GM18505 (cell line): ENCODE measurements around the gene SHQ1.

Experiments
- ATAC-seq: cut with Tn5 transposase; IDR thresholded peaks from one replicate; pipeline ENCODE4 v1.9.1; 2021; ENCODE audit not compliant: unreplicated experiment
- POLR2A ChIP-seq: IDR thresholded peaks from 4 replicates; pipeline ENCODE4 v1.6.1; 2011; ENCODE audit warnings: borderline replicate concordance; ENCODE audit not compliant: insufficient read depth, insufficient read length; ENCODE audit errors: extremely low read depth

Gene SHQ1

DNA sequence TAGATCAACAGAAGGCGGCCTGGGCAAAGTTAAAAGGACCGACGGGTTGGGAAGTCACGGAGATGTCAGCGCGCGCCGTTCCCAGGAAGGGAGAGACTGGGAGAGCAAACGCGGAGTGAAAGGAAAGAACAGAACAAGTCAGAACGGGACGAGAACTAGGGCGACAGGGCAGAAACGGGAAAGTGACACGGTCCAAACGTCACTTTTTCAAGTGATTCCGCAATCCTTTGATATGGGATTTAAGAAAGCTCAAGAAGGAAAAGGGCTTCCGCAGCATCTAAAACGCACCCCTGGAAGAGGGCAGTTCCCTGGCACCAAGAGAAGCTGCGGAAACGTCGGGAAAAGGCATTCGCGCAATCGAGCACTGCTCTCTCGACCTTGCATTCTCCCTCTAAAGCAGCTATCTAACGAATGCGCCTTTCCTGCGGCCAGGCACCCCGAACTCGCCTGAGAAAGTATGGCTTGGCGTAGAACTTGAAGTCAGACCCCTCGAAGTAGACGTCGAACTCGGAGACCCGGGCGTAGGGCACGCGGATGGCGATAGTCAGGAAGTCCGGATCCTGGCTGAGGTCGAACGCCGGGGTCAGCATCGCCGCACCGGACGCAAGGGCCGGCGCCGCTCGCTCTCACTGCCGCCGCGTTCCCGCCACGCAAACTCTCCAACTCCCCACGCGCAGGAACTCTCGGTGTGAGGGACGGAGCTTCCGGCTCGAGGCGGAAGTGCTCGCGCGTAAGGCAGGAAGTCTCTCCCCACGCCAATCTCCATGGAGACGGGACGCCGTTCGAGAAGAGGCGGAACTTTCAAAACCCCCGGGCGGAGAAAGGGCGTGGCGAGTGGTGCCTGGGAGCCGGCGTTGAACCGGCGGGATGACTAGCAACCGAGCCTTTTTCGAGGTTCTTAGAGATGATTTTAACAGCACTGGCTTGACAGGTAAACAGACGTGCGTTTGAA lies at the start of gene SHQ1:
Gene SHQ1, minus strand, starts transcription at position 695 of the 952 bp plus-strand sequence. Its CDS starts 105 bp downstream, at position 590.
- peak; percentile 78 for TF ChIP-seq POLR2A
- peak; percentile 83 for ATAC-seq

DNA sequence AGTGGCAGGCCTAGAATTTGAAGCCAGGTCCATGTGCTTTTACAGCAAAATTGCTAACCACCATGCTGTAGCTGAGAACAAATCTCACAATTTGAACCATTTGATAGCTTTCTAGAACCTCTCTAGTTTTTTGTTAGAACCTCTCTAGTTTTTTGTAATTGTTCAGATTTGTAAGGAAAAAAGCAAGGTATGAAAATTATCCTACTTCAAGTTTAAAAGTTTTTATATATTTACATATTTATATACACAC lies 49.4 kb upstream of the SHQ1 start:
- no peak for TF ChIP-seq POLR2A
- ATAC-seq, result no peak

DNA sequence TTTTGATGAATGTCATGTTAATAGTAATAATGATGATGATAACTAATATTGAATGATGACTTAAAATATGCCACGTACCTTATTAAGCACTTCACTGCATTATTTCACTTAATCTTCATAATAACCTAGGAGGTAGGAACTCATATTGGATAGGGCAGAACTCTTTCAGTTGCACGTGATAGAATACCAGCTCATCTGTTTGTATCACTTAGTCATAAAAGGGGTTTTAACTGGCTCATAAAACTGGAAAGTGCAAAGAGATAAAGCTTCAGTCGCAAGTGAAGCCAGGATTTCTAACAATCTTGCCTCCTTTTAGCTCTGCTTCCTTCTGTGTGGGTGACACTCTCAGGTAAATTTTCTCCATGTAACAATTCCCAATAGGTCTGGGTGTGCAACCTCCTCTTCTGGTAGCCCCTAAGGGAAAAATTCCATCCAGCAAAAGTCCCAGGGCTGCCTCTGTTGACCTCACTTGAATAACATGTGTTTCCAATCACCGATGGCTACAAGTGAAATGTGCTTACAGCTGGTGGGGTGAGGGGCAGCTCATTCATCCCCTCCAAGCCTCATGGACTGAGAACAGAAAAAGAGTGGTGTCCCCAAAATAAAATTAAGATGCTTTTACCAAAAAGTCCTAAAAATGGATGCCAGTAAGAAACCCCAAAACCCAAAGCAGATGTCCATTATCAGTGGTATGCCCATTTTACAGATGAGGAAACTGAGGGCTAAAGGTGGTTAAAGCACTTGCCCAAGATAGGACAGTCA lies 48.9 kb upstream of the SHQ1 start:
- no peak for TF ChIP-seq POLR2A
- ATAC-seq, result no peak

DNA sequence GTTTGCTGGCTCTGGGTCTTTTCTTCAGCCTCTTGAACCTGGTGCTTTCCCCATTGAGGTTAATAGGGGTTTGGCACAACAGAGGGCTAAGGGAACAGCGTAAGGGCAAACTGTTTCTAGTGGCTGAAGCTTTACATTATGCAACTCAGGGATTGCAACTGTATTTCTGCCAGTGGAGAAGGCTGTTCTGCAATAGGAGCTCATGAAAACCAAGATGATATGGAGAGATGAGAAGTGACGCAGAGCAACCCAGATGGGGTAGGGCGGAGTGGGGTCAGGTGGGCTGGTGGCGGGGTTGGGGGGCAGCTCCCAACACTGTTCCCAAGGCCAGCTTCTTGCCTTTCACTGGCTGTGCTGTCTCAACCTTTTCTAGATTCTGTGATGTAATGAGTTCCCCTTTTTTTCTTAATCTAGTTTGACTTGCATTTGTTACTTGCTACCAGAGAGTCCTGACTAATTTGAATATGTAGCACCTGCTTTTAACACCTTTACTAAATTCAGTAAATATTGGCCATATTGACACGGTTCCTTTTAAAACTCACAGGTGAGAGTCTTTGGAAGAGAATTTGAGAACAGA lies 46.8 kb upstream of the SHQ1 start:
- ATAC-seq, result no peak
- TF ChIP-seq POLR2A, result no peak

DNA sequence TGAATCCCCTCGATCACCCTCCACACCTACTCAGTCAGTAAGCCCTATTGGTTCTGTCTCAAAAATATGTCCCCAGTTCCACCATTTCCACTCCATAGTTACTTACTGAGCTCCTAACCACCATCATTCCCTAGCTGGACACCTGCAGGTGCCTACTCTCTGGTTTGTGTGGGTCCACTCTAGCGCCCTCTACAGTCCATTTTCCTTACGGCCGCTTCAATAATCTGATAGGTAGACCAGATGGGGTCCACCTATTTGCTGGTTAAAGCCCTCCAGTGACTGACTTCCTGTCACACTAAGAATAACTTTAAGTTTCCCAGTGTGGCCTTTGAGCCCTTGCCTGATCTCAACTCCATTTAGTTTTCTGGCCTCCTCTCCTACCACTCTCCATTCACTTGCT lies 44.6 kb upstream of the SHQ1 start:
- no peak for TF ChIP-seq POLR2A
- no peak for ATAC-seq

DNA sequence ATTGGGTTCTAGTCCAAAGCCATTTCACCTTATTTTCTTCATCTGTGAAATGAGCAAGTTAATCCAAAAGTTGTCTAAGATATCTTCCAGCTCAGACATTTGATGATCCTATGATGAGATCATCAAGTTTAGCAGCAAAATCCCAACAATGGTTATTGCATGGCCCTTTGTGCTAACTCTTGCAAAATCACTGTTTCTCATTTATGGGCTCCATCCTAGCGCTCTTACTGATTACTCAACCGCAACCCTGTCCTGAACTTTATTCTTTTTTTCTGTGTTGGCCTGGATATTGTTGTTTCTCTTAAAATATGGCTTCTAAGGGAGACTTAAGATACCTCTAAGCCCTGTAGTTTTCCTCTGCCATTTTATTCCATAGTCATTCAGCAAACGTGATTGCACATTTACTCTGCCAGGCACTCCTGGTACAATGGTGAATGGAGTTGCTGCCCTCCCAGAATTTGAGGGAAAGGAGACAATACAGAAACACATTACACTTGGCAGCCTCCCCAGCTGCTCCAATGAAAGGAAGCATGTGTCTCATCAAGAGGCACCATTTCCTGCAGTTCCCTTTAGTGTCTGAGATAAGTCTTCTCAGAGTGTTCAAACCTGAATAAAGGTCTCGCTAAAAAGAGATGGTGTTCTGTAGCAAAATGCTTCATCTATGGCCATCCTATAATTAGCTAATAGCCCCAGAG lies 44.0 kb upstream of the SHQ1 start:
- TF ChIP-seq POLR2A, result no peak
- no peak for ATAC-seq

DNA sequence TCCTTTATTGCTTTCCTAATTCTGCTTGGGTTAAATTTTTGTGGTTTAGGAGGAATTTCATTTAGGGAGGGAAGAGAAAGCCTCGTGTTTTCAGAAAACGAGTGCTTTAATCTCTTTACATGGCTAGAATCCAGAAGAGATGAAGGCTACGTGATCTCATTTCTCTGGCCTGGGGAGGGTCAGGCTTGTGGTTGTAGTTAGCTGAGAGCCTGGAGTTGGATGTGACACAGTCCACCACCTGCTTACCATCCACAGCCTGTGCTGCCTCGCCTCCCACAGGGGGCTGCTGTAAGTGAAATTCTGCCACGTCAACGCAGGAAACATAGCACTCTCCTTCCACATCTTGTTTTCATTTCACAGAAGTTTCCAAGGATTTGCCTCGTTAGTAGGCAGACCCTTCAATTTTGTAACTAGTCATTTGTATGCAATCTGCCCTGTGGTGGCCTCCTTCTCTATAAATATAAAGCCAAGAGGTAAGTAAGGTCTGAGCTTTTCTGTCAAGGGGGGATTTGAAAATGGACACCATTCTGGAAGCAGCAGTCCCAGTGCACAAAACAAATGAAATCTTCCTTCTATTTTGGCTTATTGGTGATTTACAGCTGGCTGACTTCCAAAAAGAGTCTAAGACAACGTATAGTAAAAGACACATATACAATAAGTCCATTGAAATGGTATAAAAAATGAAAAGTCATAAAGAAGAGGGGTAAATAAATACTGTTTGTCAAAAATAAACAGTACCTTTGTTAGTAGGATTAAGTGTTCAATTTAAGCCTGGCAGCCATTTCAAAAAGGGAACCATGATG lies 43.0 kb upstream of the SHQ1 start:
- ATAC-seq, result no peak
- TF ChIP-seq POLR2A, result no peak

DNA sequence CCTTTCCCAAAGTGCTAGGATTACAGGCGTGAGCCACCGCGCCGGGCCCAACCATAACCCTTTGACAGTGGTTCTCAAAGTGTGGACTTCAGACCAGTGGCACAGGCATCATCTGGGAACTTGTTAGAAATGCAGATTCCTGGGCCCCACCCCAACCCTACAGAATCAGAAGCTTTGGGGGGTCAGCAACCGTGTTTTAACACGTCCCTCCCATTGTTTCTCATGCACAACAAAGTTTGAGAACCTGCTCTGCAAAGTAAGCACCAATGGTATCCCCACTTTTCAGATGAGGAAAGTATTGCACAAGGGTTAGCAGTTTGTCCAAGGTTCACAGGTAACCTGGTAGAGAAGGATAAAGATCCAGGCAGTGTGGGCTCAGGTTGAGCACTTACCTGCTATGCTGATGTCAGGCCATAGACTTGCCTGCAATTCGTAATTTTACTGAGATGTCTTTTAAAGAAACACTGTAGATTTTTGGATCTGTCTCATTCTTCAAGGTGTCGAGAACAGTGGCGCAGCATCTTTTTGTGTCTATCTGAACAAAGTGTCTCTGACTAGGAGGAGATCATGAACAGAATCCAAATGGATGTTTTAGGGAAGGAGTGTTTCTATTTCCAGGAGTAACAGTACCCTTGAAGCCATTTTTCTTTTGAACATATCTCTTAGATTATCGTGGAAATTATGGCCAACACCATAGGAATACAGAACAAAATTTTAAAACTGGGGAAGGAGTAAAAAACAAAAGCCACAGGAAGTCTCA lies 42.1 kb upstream of the SHQ1 start:
- no peak for ATAC-seq
- TF ChIP-seq POLR2A, result no peak

DNA sequence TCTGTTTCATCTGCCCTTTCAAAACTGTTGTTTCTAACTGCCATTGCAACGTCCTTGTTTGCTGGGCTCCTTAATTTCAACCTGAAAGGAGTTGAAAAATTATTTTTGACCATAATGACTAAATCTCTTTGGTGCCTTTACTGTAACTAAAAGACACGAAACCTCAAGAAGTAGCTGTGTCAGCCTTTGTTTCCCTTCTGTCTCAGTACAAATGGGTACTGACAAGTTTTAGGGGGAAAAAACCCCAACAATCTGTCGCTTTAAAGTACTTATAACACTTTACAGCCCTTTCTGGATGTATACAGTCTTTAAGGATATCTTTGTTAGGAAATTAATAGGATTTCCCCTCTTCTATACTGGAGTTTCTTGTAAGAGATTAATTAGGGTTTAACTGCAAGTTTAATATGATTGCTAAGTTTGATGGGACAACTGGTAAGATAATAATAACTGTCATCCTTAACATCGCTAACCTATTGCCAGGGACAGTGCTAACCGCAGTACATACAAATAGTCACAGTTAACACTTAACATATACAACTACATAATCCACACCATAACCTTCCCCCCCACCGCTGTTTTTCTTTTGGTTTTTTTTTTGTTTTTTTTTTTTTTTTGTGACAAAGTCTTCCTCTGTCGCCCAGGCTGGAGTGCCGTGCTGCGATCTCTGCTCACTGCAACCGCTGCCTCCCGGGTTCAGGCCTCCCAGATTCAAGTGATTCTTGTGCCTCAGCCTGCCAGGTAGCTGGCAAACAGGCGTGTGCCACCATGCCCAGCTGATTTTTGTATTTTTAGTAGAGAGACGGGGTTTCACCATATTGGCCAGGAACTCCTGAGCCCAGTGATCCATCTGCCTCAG lies 41.3 kb upstream of the SHQ1 start:
- ATAC-seq, result no peak
- TF ChIP-seq POLR2A, result no peak

DNA sequence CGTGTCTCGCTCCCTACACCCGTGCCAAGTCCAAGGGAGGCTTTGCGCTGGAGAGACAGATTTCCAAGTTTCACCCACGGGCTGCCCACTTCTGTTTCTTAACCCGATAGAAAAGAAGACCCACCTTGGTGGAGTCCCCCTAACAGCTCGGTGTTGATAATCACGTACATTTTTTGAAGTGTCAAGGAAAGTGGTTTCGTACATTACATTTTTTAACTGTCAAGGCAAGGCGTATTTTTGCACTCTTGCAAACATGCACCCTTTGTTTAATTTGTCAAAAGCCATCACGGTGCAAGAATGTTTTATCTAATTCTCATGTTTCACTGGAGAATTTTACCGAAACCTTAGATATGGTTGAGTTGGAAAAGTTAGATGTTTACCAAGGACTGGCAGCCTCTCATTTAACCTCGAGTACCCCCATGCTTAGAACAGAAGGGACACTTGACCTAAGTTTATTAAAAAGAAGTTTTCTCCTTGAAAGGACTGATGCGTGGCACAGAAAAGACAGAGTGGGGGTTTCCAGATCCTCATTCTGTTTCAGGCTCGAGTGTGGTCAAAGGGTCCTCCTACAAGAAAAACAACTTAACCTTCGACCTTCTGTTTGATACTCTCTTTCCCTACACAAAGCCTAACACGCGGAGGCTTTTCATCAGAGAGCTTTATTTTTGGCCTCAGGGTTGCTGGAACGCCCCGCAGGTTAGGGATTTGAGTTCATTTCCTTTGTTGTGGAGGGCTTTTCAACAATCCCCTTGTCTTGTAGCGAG lies 40.5 kb upstream of the SHQ1 start:
- no peak for TF ChIP-seq POLR2A
- no peak for ATAC-seq
